ENCODE results near the gene GK2. TPM values are rescaled to one million over a fixed set of nuclear protein-coding genes. Genes with fewer than 3 reads are reported as not detected.

Gene GK2
- total RNA-seq, 1 donor from 2014 or later = not detected

GRCh38 chr4:79426989-79427388 is 19.0 kb upstream of the GK2 start:
- TF ChIP-seq, protein P1, sequence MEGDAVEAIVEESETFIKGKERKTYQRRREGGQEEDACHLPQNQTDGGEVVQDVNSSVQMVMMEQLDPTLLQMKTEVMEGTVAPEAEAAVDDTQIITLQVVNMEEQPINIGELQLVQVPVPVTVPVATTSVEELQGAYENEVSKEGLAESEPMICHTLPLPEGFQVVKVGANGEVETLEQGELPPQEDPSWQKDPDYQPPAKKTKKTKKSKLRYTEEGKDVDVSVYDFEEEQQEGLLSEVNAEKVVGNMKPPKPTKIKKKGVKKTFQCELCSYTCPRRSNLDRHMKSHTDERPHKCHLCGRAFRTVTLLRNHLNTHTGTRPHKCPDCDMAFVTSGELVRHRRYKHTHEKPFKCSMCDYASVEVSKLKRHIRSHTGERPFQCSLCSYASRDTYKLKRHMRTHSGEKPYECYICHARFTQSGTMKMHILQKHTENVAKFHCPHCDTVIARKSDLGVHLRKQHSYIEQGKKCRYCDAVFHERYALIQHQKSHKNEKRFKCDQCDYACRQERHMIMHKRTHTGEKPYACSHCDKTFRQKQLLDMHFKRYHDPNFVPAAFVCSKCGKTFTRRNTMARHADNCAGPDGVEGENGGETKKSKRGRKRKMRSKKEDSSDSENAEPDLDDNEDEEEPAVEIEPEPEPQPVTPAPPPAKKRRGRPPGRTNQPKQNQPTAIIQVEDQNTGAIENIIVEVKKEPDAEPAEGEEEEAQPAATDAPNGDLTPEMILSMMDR (IDR thresholded peaks at IDR 0.05) = no peak
- CTCF ChIA-PET = no interaction called here
- Mint-ChIP-seq H3K4me3 (no peak overlapping the region), H3K4me1 (no peaks in the 10 kb centered on the region), H3K27me3 (no peaks in the 10 kb centered on the region), H3K27ac (no peak overlapping the region), H3K36me3 (ENCODE audit: low read depth) (no peaks in the 10 kb centered on the region), H3K9me3 (no peaks in the 10 kb centered on the region)
- POLR2A ChIA-PET = no interaction called here
- DNase-seq (no peak), ATAC-seq (ENCODE audit: low read depth) (no peak)
- intact Hi-C loops (cut with micrococcal nuclease) = no loop called here

- no peaks in the 10 kb centered on the region for H3K27me3 Mint-ChIP-seq
- CTCF ChIA-PET = no interaction called here
- intact Hi-C loops (cut with micrococcal nuclease) = no loop called here
These were observed 17.6 kb upstream of the GK2 start for GRCh38 chr4:79425586-79425985.

GRCh38 chr4:79421483-79421882 is 13.5 kb upstream of the GK2 start:
- Mint-ChIP-seq H3K9me3 (peaks cover 7% of the 10 kb centered on the region), H3K27ac (no peak overlapping the region), H3K36me3 (ENCODE audit: low read depth) (no peaks in the 10 kb centered on the region), H3K4me1 (no peaks in the 10 kb centered on the region), H3K27me3 (no peaks in the 10 kb centered on the region), H3K4me3 (no peak overlapping the region)
- ATAC-seq (ENCODE audit: low read depth) = no peak
- TF ChIP-seq, protein P1 (IDR thresholded peaks at IDR 0.05) = no peak
- POLR2A ChIA-PET = no interaction called here
- CTCF ChIA-PET = no interaction called here
- intact Hi-C loops (cut with micrococcal nuclease) = no loop called here
- DNase-seq = no peak

More at GRCh38 chr4:79425586-79425985, 17.6 kb upstream of the GK2 start:
- H3K36me3 Mint-ChIP-seq (ENCODE audit: low read depth) = no peaks in the 10 kb centered on the region
- DNase-seq (no peak), ATAC-seq (ENCODE audit: low read depth) (no peak)
- POLR2A ChIA-PET = no interaction called here
- peaks cover 2% of the 10 kb centered on the region for H3K9me3 Mint-ChIP-seq
- no peaks in the 10 kb centered on the region for H3K4me1 Mint-ChIP-seq
- H3K27ac Mint-ChIP-seq = no peak overlapping the region
- TF ChIP-seq, protein P1 (IDR thresholded peaks at IDR 0.05) = no peak
- H3K4me3 Mint-ChIP-seq = no peak overlapping the region

- no peaks in the 10 kb centered on the region for H3K36me3 Mint-ChIP-seq (ENCODE audit: low read depth)
- no peak overlapping the region for H3K27ac Mint-ChIP-seq
- H3K4me1 Mint-ChIP-seq = no peaks in the 10 kb centered on the region
- intact Hi-C loops (cut with micrococcal nuclease) = no loop called here
- H3K4me3 Mint-ChIP-seq = no peak overlapping the region
- ATAC-seq (ENCODE audit: low read depth) (no peak), DNase-seq (no peak)
- ChIA-PET POLR2A (no interaction called here), CTCF (no interaction called here)
- H3K9me3 Mint-ChIP-seq = no peaks in the 10 kb centered on the region
- TF ChIP-seq, protein P1 (IDR thresholded peaks at IDR 0.05) = no peak
- no peaks in the 10 kb centered on the region for H3K27me3 Mint-ChIP-seq
These were observed 5.9 kb upstream of the GK2 start for GRCh38 chr4:79413886-79414285.

DNA sequence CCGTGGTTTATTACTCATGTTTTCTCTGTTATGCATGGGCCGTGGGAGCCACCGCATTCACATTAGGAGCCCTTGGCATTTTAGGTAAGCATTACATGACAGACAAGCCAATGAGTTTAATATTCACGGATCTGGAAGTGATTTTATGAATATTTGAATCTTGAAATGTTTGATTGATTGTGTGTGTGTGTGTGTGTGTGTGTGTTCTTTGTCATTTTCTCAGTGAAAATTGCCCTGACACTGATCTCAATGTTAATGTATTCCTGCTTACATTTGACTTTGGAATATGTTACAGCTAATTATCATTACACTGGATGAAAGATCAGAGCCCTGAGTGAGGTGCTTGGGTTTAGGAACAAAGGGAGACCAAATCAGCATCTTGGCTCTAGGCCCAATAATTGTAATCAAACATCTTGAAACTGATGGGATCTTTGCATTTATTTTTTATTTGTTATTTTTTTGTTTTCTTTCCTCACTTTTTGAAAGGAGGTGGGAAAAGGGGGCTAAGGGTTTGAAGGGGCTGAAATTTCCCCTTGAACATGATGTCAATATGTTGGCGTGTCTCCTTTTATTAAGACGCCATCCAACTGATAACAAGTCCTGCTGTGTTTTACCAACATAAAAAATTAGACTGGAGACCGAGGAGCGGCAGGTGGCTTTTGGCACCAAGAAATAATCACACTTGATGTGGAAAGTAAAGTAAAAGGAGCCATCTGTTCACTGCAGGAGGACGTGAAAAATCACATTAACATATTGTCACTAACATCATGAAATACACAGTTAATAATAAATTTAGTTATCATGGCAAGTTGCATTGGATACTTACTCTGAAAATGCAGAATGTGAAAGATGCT is 5.2 kb upstream of the GK2 start:
- POLR2A ChIA-PET = no interaction called here
- no peak for ATAC-seq (ENCODE audit: low read depth)
- CTCF ChIA-PET = no interaction called here
- Mint-ChIP-seq H3K4me1 (no peaks in the 10 kb centered on the region), H3K27me3 (no peaks in the 10 kb centered on the region), H3K9me3 (no peaks in the 10 kb centered on the region), H3K27ac (no peak overlapping the region), H3K4me3 (no peak overlapping the region), H3K36me3 (ENCODE audit: low read depth) (no peaks in the 10 kb centered on the region)
- intact Hi-C loops (cut with micrococcal nuclease) = no loop called here
- TF ChIP-seq, protein P1 (IDR thresholded peaks at IDR 0.05) = no peak
- DNase-seq = no peak
